DMS79 treated with DMSO at 0.1 percent for 48 hours (cell line): ENCODE measurements around the gene RBM17.
A peak's percentile ranks its signal among the peaks of the same experiment; 100 is the strongest.
"Not testable (repeated sequence)": the region's sequence is repeated elsewhere in the genome, so short reads cannot be mapped to it uniquely, and the experiment has no call there.

Experiments
- DNase-seq: peaks from one replicate; lab custom pipeline; 2025; lab: John Stamatoyannopoulos, UW

The RBM17 gene

DNA sequence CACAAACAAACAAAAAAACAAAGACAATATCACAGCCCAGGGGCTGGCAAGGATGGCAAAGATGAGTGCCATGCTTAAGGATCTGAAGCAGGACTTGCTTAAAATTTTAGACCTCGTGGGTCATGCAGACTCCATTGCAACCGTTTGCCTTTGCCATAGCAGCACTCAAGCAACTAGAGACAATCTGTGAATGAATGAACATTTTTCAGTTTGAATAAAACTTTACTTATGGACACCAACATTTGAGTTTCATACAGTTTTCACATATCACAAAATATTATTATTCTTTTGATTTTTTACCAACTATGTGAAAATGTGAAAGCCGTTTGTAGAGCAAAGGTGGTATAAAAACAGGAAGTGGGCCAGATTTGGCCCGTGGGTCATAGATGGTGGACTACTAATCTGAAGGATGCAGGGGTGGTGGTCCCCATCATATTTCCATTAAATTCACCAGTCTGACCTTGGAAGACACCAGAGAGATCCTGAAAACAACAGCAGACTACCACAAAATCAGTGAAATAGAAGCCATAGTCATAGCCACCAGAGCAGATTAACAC, 8.3 kb upstream of the RBM17 start:
- no peak for DNase-seq

DNA sequence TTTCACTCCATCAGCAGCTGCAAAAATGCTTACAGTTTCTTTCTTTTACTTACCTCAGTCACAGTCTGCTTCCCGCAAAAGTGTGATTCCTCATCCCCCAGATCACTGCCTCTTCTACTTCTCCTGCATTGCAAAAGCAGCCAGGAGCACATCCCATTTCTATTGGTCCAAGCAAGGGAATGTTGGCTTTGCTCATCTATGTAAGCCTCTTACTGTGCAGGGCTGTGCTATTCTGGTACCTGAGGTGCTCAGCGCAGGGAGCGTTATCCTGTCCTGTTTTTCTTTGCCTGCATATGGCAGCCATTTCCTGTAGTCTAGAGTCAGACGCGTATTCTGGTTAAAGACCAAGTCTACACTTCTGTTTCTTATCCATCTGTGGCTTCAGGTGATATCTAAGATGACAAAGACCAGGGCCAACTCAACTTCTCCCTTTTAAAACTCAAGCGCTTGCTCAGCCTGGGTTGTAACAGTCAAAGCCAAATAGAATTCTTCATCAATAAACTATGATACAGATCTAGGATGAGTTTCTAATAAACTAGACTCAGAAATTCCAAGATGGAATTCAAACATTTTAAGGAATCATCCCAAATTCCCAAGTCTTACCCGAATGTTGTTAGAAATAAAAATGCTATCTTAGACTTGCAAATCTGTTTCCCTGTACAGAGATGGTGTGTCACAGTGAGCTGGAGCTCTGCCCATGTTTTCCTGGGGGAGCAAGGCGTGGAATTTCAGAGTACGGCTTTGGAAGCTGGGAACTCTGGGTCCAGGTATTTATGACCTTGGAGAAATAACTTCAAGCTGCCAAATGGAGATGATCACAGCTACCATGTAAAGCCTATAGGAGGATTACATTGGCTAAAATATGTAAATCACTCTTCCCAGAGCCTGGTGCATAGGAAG, 6.1 kb upstream of the RBM17 start:
- DNase-seq = no peak

GRCh38 chr10:6083523-6084475, 5.0 kb upstream of the RBM17 start:
- DNase-seq = no peak

- peak; percentile 40 for DNase-seq
These were observed 2.2 kb upstream of the RBM17 start for GRCh38 chr10:6086375-6087233.

- no peak for DNase-seq
These were observed 743 bp downstream of the RBM17 start for GRCh38 chr10:6089334-6090219.

GRCh38 chr10:6091630-6092029, 2.8 kb downstream of the RBM17 start:
- DNase-seq = no peak

DNA sequence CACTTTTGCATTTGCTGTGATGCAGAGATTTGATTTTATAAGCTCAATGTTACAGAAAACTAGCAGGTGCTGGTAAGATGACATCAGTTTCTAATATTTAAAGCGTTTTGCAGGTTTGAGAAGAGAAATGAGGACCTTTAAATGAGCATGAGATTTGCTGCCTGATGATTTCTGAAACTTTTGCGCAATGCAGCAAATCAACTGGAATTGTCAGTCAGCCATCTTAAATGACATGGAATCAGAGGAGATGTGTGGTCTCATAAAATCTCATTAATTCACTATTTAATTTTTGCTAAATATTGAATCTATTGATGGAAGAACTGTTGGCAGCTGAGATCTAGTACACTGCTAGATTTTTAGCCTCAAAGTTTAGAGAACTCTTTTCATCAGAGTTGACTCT, 3.9 kb downstream of the RBM17 start:
- no peak for DNase-seq

- no peak for DNase-seq
These were observed 7.2 kb downstream of the RBM17 start for GRCh38 chr10:6095810-6096570.

GRCh38 chr10:6097063-6097462, 8.2 kb downstream of the RBM17 start:
- no peak for DNase-seq

GRCh38 chr10:6098156-6098555, 9.3 kb downstream of the RBM17 start:
- DNase-seq = no peak

- DNase-seq = no peak
These were observed 11.5 kb downstream of the RBM17 start for GRCh38 chr10:6100370-6100769.

GRCh38 chr10:6101181-6101580, 12.3 kb downstream of the RBM17 start:
- no peak for DNase-seq

GRCh38 chr10:6102128-6102527, 13.3 kb downstream of the RBM17 start:
- DNase-seq = no peak

GRCh38 chr10:6103591-6103990, 14.8 kb downstream of the RBM17 start:
- DNase-seq = no peak

GRCh38 chr10:6107616-6108015, 18.8 kb downstream of the RBM17 start:
- DNase-seq = not testable (repeated sequence)

DNA sequence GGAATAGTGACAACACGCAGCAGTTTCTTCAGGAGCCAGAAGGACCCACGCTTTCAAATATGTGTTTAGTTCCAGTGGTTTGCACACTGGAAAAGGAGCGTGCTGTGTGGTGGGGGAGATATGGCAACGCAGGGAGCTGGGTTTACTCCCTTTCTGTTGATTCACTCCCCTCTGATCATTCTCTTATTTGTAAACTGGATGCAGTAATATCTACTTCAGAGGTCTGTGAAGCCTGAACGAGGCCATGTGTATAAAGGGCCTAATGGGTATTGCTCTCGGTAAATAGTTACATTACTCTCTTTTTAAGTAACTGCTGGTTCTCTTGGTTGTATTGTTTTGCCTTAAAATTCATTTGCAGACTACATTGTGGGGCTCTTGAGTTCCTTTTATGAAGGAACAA, 19.2 kb downstream of the RBM17 start:
- DNase-seq = no peak

GRCh38 chr10:6108631-6109443, 20.0 kb downstream of the RBM17 start:
- peak; percentile 1 for DNase-seq

DNA sequence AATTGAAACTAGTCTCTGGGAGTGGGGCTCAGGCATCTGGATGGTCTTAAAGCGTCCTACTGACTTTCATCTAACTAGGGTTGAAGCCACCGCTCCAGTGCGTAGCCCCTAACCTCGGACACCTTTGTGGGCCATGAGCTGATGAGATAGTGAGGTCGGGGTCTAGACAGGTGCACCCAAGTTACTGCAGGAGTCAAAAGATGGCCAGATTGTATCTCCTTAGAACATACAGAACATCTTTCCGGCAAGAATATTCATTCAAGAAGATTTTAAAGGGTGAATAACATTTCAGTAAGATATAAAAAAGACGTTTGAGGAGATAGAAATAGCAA, 20.6 kb downstream of the RBM17 start:
- no peak for DNase-seq

DNA sequence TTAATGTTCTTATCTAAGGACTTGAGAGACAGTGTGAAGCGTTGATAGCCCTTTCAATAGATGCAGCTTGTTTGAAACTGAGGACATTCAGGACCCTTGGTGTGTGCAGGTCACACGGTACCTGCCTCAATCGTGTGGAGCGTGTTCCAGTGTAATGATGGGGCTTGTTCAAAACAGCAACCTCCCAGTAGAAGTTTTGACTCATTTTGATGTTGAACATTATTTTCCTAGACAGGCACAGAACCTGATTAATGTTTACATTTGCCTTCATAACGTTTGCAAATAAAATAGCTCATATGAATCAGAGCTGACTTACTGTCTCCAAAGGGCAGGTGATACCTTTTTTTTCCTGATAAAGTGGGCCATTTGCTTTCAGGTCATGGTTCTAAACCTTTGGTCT, 21.3 kb downstream of the RBM17 start:
- DNase-seq = no peak
